ENCODE measurements around the gene RNF34. TPM values are rescaled to one million over a fixed set of nuclear protein-coding genes. Genes with fewer than 3 reads are reported as not detected.

Gene RNF34
- total and polyA plus RNA-seq, 2 of the 8 experiments (the other 6 are each of a cell fraction or from before 2014, with no cell fraction given), result 37.9 to 57.6 TPM

DNA sequence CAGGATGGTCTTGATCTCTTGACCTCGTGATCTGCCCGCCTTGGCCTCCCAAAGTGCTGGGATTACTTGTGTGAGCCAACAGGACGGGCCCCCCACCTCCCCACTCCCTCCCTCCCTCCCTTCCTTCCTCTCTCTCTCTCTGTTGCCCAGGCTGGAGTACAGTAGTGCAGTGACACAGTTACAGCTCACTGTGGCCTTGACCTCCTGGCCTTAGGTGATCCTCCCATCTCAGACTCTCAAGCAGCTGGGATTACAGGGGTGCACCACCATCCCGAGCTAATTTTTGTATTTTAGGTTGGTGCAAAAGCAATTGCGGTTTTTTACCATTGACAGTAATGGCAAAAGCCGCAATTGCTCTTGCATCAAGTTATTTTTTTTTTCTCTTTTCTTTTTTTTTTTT is 28.5 kb upstream of the RNF34 start:
- no peak overlapping the region for H3K14ac ChIP-seq (ENCODE audit: insufficient read length)
- H3K9ac ChIP-seq (replicated peaks in 1 of 4; ENCODE audit: extremely low read depth in 1 of 4, low read depth in 3 of 4, low read length in 3 of 4), result no peak overlapping the region
- no peak overlapping the region for H3K4me2 ChIP-seq (ENCODE audit: insufficient read depth in 1 of 2, low read depth in 2 of 2, low read length in 2 of 2)
- no peak overlapping the region for H3K18ac ChIP-seq (ENCODE audit: extremely low read depth, low read length)
- no peak overlapping the region for H4K5ac ChIP-seq (ENCODE audit: insufficient read length, low read depth, low read length)
- no peaks in the 10 kb centered on the region for H3K23me2 ChIP-seq (ENCODE audit: low read depth, low read length)
- H3K36me3 ChIP-seq (ENCODE audit: control insufficient read depth in 2 of 4, insufficient read depth in 4 of 4, low read length in 3 of 4), result no peaks in the 10 kb centered on the region
- peaks cover 0 to 2% of the 10 kb centered on the region in 2 experiments; a peak in 1 of 4 replicates for H3K9me3 ChIP-seq (ENCODE audit: insufficient read depth in 2 of 2, low read depth in 1 of 2, low read length in 1 of 2)
- no peak overlapping the region for H3K4me3 ChIP-seq (ENCODE audit: extremely low read depth in 1 of 4, insufficient read depth in 2 of 4, low read depth in 3 of 4, low read length in 4 of 4)
- POLR2A ChIA-PET (ENCODE audit: partially characterized antibody), result interaction anchor here (0.7 kb wide), 1 partner anchor 20 kb away, joined by 3 read pairs; no protein-coding TSS in a partner anchor
- no peak overlapping the region for H3K27ac ChIP-seq (ENCODE audit: low read depth, low read length)
- H3K79me1 ChIP-seq (ENCODE audit: low read depth, low read length), result no peaks in the 10 kb centered on the region
- no peaks in the 10 kb centered on the region for H3K4me1 ChIP-seq (replicated peaks in 1 of 4; ENCODE audit: control insufficient read depth in 3 of 4, insufficient read depth in 4 of 4, low read length in 3 of 4)
- FAIRE-seq (no peak), DNase-seq (ENCODE audit: low read depth in 1 of 2, low spot score in 2 of 2) (no peak)
- no peak overlapping the region for H4K8ac ChIP-seq (ENCODE audit: extremely low read depth, insufficient read depth, low read length)
- no peaks in the 10 kb centered on the region for H3K27me3 ChIP-seq (replicated peaks in 1 of 4; ENCODE audit: control insufficient read depth in 3 of 4, extremely low read depth in 1 of 4, insufficient read depth in 3 of 4, low read length in 3 of 4)
- CTCF ChIA-PET (ENCODE audit: partially characterized antibody), result interaction anchor here (0.7 kb wide), 1 partner anchor 15 kb away, joined by 3 read pairs; no protein-coding TSS in a partner anchor
- H3K23ac ChIP-seq (ENCODE audit: insufficient read length), result no peak overlapping the region
- no peak overlapping the region for H2BK120ac ChIP-seq (replicated peaks; ENCODE audit: low read depth, low read length)
- H4K91ac ChIP-seq (replicated peaks; ENCODE audit: insufficient read length, low read length), result no peak overlapping the region
- H2BK12ac ChIP-seq (ENCODE audit: low read depth, low read length), result no peak overlapping the region
- no peak overlapping the region for H2BK20ac ChIP-seq (ENCODE audit: low read length)
- H2BK5ac ChIP-seq (ENCODE audit: low read depth, low read length), result no peak overlapping the region
- no peak overlapping the region for H2AK5ac ChIP-seq (ENCODE audit: low read depth, low read length)
- no peak overlapping the region for H3K56ac ChIP-seq (replicated peaks; ENCODE audit: insufficient read length, low read depth, low read length)
- H3K79me2 ChIP-seq (ENCODE audit: control insufficient read depth in 1 of 2, insufficient read depth in 2 of 2, low read length in 2 of 2), result no peaks in the 10 kb centered on the region
- 90% methylated on average over 4 of the region's 6 CpGs; no CpG with 5 or more reads in 1 of the 2 experiments for WGBS, 2 experiments (ENCODE audit: extremely low coverage in 1 of 2, insufficient coverage in 1 of 2, insufficient read length in 1 of 2, insufficient replicate concordance in 2 of 2, low coverage in 1 of 2, low lambda C conversion rate in 2 of 2, missing lambda C conversion rate in 1 of 2)
- no peak overlapping the region for H3K4ac ChIP-seq (replicated peaks; ENCODE audit: insufficient read length, low read depth, low read length)
- no peak overlapping the region for H2AFZ ChIP-seq (ENCODE audit: low read length)
- no peak overlapping the region for H2BK15ac ChIP-seq (ENCODE audit: low read length)
- no peaks in the 10 kb centered on the region for H4K20me1 ChIP-seq (replicated peaks in 1 of 2; ENCODE audit: control insufficient read depth in 1 of 2, insufficient read depth in 2 of 2, low read length in 2 of 2)
- TF ChIP-seq CEBPB (IDR thresholded peaks at IDR 0.05; ENCODE audit: low read depth, low read length), result no peak
- no peak for TF ChIP-seq GABPA (IDR thresholded peaks at IDR 0.05; ENCODE audit: borderline replicate concordance, insufficient read depth, low read length)
- no peak for TF ChIP-seq SIN3A (conservative IDR thresholded peaks at IDR 0.05 in 1 of 2, IDR thresholded peaks at IDR 0.05 in 1 of 2; ENCODE audit: low read depth in 1 of 2, low read length in 2 of 2)
- TF ChIP-seq YY1 (IDR thresholded peaks at IDR 0.05; ENCODE audit: low read depth, low read length), result no peak
- TF ChIP-seq USF2 (IDR thresholded peaks at IDR 0.05; ENCODE audit: low read length), result no peak
- no peak for TF ChIP-seq EGR1 (IDR thresholded peaks at IDR 0.05; ENCODE audit: borderline replicate concordance, low read depth, low read length)
- no peak for TF ChIP-seq ZNF274 (IDR thresholded peaks at IDR 0.05; ENCODE audit: borderline replicate concordance, extremely low read depth, low read length)
- no peak for TF ChIP-seq SP2 (IDR thresholded peaks at IDR 0.05; ENCODE audit: low read length)
- no peak for TF ChIP-seq CHD1 (IDR thresholded peaks at IDR 0.05; ENCODE audit: low read depth, low read length)
- no peak for TF ChIP-seq SUZ12 (IDR thresholded peaks at IDR 0.05; ENCODE audit: low read length)
- no peak for TF ChIP-seq NANOG (IDR thresholded peaks at IDR 0.05; ENCODE audit: insufficient read depth, low read depth, low read length, poor library complexity, severe bottlenecking)
- no peak for TF ChIP-seq CREB1 (IDR thresholded peaks at IDR 0.05)
- TF ChIP-seq ASH2L (IDR thresholded peaks at IDR 0.05; ENCODE audit: low read length), result no peak
- TF ChIP-seq TEAD4 (IDR thresholded peaks at IDR 0.05; ENCODE audit: low read depth, low read length), result no peak
